Measurements from ENCODE around the gene GARIN5A. TPM values are rescaled to one million over a fixed set of nuclear protein-coding genes. Genes with fewer than 3 reads are reported as not detected.

GARIN5A gene
- total and polyA plus RNA-seq, 2 of the 8 experiments (the other 6 are each of a cell fraction or from before 2014, with no cell fraction given): 9.1 to 18.5 TPM

GRCh38 chr19:50482271-50482855 lies 5.7 kb upstream of the GARIN5A start:
- no peak for FAIRE-seq
- WGBS, 2 experiments (ENCODE audit: extremely low coverage in 1 of 2, insufficient coverage in 1 of 2, insufficient read length in 1 of 2, insufficient replicate concordance in 2 of 2, low coverage in 1 of 2, low lambda C conversion rate in 2 of 2, missing lambda C conversion rate in 1 of 2): 82% methylated on average over 9 of the region's 16 CpGs; no CpG with 5 or more reads in 1 of the 2 experiments

More at GRCh38 chr19:50482271-50482855, 5.7 kb upstream of the GARIN5A start:
- Histone ChIP-seq H3K4me1 (replicated peaks in 1 of 4; ENCODE audit: control insufficient read depth in 3 of 4, insufficient read depth in 4 of 4, low read length in 3 of 4) (no peaks in the 10 kb centered on the region), H3K14ac (ENCODE audit: insufficient read length) (no peak overlapping the region), H3K79me2 (ENCODE audit: control insufficient read depth in 1 of 2, insufficient read depth in 2 of 2, low read length in 2 of 2) (peaks cover 4 to 13% of the 10 kb centered on the region in 2 experiments; a peak in 3 of 4 replicates), H3K27me3 (replicated peaks in 1 of 4; ENCODE audit: control insufficient read depth in 3 of 4, extremely low read depth in 1 of 4, insufficient read depth in 3 of 4, low read length in 3 of 4) (peaks cover 0 to 12% (median 7%) of the 10 kb centered on the region in 4 experiments; a peak in 5 of 7 replicates), H4K91ac (replicated peaks; ENCODE audit: insufficient read length, low read length) (no peak overlapping the region), H3K23me2 (ENCODE audit: low read depth, low read length) (no peaks in the 10 kb centered on the region), H2BK5ac (ENCODE audit: low read depth, low read length) (no peak overlapping the region), H2BK120ac (replicated peaks; ENCODE audit: low read depth, low read length) (no peak overlapping the region), H3K4me2 (ENCODE audit: insufficient read depth in 1 of 2, low read depth in 2 of 2, low read length in 2 of 2) (no peak overlapping the region), H3K18ac (ENCODE audit: extremely low read depth, low read length) (no peak overlapping the region), H3K79me1 (ENCODE audit: low read depth, low read length) (peaks cover 10% of the 10 kb centered on the region), H3K23ac (ENCODE audit: insufficient read length) (no peak overlapping the region), H4K8ac (ENCODE audit: extremely low read depth, insufficient read depth, low read length) (no peak overlapping the region), H4K5ac (ENCODE audit: insufficient read length, low read depth, low read length) (no peak overlapping the region), H3K9me3 (ENCODE audit: insufficient read depth in 2 of 2, low read depth in 1 of 2, low read length in 1 of 2) (peaks cover 23 to 29% of the 10 kb centered on the region in 2 experiments), H2AK5ac (ENCODE audit: low read depth, low read length) (no peak overlapping the region), H3K9ac (replicated peaks in 1 of 4; ENCODE audit: extremely low read depth in 1 of 4, low read depth in 3 of 4, low read length in 3 of 4) (no peak overlapping the region), H3K4ac (replicated peaks; ENCODE audit: insufficient read length, low read depth, low read length) (no peak overlapping the region), H4K20me1 (replicated peaks in 1 of 2; ENCODE audit: control insufficient read depth in 1 of 2, insufficient read depth in 2 of 2, low read length in 2 of 2) (peaks cover 7 to 8% of the 10 kb centered on the region in 2 experiments), H2BK15ac (ENCODE audit: low read length) (no peak overlapping the region), H3K27ac (ENCODE audit: low read depth, low read length) (no peak overlapping the region), H2BK12ac (ENCODE audit: low read depth, low read length) (no peak overlapping the region), H2AFZ (ENCODE audit: low read length) (no peak overlapping the region), H3K56ac (replicated peaks; ENCODE audit: insufficient read length, low read depth, low read length) (no peak overlapping the region), H2BK20ac (ENCODE audit: low read length) (no peak overlapping the region), H3K4me3 (ENCODE audit: extremely low read depth in 1 of 4, insufficient read depth in 2 of 4, low read depth in 3 of 4, low read length in 4 of 4) (no peak overlapping the region), H3K36me3 (ENCODE audit: control insufficient read depth in 2 of 4, insufficient read depth in 4 of 4, low read length in 3 of 4) (peaks cover 2 to 53% (median 12%) of the 10 kb centered on the region in 4 experiments; a peak in 6 of 8 replicates)
- POLR2A ChIA-PET (ENCODE audit: partially characterized antibody): no interaction called here
- CTCF ChIA-PET (ENCODE audit: partially characterized antibody): interaction anchor here (0.6 kb wide), 1 partner anchor 125 kb away, joined by 3 read pairs; no protein-coding TSS in a partner anchor
- DNase-seq (ENCODE audit: low read depth in 1 of 2, low spot score in 2 of 2): no peak
- TF ChIP-seq ATF2 (IDR thresholded peaks at IDR 0.05; ENCODE audit: low read length) (no peak), NANOG (IDR thresholded peaks at IDR 0.05; ENCODE audit: insufficient read depth, low read depth, low read length, poor library complexity, severe bottlenecking) (no peak), HDAC6 (IDR thresholded peaks at IDR 0.05; ENCODE audit: low read depth, low read length) (no peak)
